ENCODE data around the gene TPSAB1.
"Not testable (repeated sequence)": the region's sequence is repeated elsewhere in the genome, so short reads cannot be mapped to it uniquely, and the experiment has no call there.

The TPSAB1 gene
- long read RNA-seq, donor 1, result 0 reads
- long read RNA-seq, donor 2, result 0 reads
- long read RNA-seq, donor 3, result 0 reads
- long read RNA-seq, donor 4, result 0 reads
- long read RNA-seq, donor 5, result 0 reads
- long read RNA-seq, donor 6, result 0 reads
- long read RNA-seq, donor 7, result 0 reads
- long read RNA-seq, donor 8, result 0 reads

DNA sequence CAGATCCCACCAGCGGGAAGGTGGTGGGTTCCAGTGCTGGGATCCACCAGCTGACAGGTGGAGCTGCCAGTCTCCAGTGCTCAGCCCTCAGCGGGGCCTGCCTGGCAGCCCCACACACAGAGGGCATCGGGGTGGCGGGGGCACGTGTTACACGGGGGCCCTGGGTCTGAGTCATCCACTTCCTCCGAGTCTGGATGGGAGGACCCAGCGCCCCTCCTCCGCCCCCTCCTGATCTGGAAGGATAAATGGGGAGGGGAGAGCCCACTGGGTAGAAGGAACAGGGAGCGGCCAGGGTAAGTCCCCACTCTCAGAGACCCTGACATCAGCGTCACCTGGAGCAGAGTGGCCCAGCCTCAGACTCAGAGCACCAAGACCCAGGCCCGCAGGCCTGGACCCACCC lies at the start of gene TPSAB1:
TSS of gene TPSAB1 (plus strand) at position 270 of the 400 bp plus-strand sequence. CDS start 234 bp downstream, outside the sequence.
- DNase-seq, result not testable (repeated sequence)

DNA sequence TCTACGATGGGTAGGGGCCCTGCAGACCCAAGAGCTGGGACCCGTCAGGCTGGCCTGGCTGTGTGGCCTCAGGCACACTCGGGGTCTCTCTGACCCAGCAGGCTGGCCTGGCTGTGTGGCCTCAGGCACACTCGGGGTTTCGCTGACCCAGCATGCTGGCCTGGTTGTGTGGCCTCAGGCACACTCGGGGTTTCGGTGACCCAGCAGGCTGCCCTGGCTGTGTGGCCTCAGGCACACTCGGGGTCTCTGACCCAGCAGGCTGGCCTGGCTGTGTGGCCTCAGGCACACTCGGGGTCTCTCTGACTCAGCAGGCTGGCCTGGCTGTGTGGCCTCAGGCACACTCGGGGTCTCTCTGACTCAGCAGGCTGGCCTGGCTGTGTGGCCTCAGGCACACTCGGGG lies 49.7 kb upstream of the TPSAB1 start:
- not testable (repeated sequence) for DNase-seq

DNA sequence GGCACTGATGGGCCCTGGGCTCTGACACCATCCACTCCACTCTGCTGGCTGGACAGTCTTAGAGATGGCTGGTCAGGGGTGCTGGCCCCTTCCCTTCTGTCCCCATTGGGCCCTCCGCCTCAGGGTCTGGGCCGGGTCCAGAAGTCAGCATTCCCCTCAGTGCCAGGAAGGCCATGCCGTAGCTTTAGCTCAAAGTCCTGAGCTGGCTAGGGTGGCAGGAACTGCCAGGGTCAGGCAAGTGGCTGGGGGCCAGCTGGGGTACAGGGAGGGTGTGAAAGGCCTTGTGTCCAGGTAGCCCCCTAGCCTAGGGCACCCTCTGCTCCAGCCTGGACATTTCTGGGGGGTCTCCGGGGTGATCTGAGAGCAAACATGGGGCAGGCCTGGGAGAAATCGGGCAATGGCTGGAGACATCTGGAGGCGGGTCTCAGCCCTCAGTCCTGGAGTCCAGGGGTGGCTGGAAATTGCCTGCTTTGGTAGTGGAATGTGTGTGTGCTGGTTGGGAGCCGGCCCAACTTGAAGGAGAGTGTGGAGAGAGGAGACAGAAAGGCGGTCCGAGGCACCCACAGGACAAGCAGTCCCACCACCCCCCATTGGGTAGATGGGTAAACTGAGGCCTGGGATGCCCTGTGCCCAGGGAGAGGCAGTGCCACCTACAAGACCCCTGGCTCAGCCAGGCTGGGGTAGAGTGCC lies 48.0 kb upstream of the TPSAB1 start:
- no peak for DNase-seq

DNA sequence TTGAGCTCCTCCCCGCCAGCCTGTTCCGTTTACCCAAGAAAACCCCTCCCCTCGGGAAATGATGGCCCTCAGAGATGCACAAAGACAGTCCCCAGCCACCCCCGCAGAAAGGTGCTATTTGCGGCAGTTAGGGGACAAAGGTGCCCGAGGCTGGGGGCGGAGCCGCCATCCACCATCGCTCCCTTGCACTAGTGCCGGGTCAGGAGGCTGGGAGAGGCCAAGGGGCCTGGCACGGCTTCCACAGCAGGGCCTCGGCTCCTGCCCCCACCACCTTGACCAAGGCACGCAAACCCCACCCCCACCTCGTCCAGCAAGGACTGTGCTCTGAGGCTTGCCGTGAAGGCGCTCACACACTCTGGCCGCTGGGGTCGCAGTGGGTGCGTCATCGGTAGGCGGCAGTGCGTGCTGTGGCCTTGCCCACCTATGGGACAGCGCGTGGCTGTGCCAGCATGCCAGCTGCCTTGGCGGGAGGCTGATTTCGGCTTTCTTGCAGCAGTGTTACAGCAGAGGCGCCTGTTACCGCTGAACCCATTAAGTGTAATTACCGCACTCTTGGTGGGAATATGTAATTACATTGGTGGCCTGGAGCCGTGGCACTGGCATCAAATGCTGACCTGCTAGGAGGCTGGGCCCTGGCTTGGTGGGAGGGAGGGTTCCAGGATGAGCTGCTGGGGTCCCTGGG lies 47.2 kb upstream of the TPSAB1 start:
- DNase-seq, result no peak

DNA sequence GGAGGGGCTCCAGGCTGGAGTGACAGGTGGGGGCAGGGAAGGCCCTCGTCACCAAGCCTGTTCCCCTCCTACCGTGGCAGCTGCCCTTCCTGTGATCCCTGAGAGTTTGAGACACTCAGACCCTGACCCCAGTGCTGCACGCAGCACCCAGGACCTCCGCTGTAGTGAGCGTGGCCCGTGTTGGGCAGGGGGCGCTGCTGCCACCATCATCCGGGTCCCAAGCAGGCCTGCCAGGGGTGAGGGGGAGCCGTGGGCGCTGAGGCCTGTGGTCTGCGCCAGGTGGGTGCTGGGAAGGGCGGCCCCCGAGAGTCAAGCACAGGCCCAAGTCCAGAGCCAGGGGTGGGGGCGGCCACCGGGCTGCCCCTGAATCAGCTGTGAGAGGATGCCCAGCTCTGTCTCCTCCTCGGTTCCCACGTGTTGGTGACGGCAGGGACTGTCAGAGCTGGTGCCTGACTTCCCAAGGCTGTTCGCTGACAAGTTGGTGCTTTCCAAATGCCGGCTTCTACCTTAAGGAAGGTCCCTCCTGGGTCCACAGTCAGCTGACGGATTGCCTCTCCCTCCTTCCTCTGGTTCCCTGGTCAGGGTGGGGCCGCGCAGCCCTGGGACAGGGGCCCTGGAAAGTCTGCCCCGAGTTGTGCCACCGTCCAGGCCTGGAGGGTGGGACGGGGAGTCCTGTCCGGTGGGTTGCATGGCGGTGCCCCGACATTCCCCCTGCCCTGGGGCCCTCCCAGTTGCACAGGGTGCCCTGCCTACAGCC lies 46.5 kb upstream of the TPSAB1 start:
- no peak for DNase-seq

DNA sequence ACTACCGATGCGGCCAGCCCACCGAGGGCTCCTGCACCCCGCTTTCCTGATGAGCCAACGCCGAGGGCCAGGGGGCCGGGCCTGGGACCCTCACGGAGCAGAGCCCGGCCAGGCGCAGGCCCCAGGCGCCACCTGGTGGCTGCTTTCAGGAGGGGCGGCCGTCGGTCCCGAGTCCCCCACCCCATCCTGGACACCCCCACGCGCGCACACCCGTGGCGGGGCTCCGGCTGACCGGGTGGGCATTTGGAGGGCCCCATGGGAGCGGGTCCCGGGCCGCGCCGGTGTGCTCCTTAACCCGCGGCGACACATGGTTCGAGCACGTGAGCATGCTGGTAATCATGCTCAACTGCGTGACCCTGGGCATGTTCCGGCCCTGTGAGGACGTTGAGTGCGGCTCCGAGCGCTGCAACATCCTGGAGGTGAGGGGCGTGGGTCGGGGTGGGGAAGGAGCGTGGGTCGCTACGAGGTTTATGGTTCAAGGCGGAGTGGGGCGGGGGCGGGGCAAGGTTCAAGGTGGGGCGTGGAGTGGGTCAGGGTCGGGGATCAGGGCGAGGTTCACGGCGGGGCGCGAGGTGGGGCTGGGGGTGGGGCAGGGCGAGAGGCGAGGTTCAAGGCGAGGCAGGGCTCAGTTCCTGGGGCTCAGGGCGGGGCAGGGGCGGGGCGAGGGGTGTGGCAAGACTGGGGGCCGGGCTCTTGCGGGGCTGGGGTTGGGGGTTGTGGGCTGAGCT lies 45.7 kb upstream of the TPSAB1 start:
- DNase-seq, result peak; percentile 73

DNA sequence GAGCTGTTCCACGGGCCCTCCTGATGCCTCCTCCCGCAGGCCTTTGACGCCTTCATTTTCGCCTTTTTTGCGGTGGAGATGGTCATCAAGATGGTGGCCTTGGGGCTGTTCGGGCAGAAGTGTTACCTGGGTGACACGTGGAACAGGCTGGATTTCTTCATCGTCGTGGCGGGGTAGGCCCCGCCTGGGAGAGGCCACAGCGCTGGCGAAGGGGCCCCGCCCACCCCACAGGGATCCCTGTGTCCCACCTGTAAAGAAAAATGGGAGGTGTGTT lies 45.2 kb upstream of the TPSAB1 start:
- no peak for DNase-seq

DNA sequence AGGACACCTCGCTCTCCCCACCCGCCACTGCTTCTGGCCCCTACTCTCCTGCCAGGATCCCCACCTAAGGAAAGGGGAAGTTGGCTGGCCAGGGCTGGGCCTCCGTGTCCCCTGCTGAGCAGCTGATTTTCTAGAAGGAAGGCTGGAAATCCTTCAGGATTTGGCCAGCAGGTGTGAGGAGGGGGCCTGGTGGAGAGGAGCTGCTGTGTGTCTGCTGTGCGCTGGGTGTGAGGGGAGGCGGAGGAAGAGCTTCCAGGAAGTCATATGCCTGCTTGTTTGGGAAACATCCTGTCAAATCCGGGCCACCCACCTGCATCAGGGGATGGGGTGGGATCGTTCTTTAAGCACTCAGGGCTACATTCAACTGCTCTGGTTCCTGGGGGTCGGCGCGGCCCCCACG lies 44.0 kb upstream of the TPSAB1 start:
- DNase-seq, result no peak

DNA sequence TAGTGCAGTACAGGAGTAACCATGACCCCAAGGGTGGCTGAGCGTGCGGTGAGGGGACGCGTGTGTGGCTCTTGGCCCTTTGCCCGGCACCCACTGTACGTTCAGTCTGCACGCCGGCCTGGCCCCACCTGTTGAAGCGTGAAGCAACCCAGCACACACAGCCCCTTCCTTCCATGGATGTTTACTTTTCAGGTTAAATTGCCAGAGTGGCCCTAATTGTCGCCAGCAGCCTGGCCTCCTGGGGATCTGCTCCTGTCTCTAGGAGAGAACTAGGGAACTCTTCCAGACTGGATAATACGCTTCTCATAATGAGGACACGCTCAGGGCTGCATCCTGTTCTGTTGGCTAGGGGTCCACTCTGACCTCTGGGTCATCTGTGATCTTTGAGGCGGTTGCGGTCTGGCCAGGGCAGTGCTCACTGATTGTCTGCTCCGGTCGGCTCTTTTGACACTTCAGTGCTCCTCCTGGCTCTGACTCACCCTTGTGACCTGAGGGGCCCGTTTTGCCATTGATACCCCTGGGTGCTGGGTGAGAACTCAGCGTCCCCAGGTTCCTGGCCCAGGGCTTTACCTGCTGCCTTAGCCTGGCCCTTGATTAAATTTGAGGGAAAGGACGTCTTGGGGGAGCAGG lies 43.2 kb upstream of the TPSAB1 start:
- no peak for DNase-seq

DNA sequence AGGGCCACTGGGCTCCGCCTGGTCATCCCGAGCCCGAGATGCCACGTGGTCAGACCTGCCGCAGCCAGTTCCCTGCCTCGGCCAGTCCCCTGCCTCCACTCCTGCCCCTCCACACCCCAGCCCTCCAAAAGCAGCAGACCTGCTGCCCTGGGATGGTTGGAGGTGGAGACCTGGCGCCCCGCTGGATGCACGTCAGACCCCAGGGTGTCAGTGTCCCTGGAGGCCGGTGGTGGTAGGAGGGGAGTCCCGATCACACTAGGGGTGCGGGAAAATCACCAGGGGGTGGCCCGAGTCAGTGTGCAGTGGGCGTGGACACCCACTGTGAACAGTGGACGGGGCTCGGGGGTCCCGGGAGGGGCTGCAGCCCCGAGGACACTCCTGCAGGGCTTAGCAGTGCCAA lies 42.3 kb upstream of the TPSAB1 start:
- no peak for DNase-seq

DNA sequence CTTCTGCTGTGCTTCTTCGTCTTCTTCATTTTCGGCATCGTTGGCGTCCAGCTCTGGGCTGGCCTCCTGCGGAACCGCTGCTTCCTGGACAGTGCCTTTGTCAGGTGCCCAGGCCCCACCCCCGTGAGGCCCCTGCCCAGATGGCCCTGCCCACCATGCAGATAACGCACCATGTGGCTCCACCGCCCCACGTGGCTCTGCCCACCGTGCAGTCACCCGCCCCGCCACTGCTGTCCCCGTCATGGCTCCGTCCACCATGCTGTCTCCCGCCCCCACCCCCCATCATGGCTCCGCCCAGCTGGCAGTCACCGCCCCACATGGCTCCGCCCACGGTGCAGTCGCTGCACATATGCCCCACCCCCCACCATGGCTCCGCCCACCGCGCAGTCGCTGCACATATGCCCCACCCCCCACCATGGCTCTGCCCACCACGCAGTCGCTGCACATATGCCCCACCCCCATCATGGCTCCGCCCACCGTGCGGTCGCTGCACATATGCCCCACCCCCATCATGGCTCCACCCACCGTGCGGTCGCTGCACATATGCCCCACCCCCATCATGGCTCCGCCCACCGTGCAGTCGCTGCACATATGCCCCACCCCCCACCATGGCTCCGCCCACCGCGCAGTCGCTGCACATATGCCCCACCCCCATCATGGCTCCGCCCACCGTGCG lies 41.7 kb upstream of the TPSAB1 start:
- not testable (repeated sequence) for DNase-seq

DNA sequence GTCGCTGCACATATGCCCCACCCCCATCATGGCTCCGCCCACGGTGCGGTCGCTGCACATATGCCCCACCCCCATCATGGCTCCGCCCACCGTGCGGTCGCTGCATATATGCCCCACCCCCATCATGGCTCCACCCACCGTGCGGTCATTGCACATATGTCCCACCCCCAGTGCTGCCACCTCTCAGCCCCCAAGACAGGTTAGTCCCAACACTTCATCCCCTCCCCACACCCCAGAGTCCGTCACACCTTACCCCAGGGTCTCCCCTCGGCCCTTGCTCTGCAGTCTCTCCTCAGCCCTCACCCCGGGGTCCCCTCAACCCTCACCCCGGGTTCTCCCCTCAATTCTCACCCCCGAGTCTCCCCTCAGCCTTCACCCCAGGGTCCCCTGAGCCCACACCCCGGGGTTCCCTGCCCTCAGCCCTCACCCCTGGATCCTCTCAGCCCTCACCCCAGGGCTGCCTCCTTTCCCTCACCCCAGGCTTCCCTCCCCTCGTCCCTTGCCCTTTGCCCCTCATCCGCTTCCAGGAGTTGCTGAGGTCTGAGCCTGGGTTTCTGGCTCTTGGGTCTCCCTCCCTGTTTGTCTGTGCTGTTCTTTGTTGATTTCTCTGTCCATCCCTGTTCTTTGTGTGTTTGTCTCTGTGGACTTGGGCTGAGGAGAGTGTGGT lies 41.0 kb upstream of the TPSAB1 start:
- no peak for DNase-seq

DNA sequence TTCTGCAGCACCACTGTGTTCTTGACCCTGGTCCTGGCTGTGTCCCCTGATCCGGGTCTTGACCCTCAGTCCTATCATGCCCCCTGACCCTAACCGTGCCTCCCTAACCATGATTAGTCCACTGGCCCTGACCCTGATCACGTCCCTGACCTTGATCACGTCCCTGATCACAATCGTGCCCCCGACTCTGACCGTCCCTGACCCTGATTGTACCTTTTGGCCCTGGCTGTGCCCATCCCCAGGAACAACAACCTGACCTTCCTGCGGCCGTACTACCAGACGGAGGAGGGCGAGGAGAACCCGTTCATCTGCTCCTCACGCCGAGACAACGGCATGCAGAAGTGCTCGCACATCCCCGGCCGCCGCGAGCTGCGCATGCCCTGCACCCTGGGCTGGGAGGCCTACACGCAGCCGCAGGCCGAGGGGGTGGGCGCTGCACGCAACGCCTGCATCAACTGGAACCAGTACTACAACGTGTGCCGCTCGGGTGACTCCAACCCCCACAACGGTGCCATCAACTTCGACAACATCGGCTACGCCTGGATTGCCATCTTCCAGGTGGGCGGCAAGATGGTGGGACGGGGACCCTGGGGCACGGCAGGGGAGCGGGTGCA lies 40.4 kb upstream of the TPSAB1 start:
- no peak for DNase-seq

DNA sequence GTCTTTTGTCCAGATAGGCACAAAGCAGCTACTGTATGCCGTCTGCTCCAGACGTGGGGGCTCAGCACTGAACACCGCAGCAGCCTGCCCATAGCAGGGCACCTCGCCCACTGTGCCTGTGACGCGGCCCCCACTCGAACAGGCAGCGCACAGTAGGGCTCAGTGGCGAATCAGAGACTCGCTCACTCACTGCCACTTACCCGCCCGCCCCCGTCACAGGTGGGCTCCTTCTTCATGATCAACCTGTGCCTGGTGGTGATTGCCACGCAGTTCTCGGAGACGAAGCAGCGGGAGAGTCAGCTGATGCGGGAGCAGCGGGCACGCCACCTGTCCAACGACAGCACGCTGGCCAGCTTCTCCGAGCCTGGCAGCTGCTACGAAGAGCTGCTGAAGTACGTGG lies 39.1 kb upstream of the TPSAB1 start:
- no peak for DNase-seq

DNA sequence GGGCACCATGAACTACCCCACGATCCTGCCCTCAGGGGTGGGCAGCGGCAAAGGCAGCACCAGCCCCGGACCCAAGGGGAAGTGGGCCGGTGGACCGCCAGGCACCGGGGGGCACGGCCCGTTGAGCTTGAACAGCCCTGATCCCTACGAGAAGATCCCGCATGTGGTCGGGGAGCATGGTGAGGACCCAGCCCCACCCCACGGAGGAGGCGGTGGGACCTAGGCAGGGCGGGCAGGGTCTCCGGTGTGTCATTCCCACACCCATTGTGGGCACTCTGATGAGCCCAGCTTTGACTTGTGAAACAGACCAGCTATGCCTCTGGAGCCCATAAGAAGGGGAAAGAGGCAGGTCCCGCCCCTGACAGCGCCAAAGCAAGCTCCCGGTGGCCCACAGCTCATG lies 38.2 kb upstream of the TPSAB1 start:
- DNase-seq, result no peak

DNA sequence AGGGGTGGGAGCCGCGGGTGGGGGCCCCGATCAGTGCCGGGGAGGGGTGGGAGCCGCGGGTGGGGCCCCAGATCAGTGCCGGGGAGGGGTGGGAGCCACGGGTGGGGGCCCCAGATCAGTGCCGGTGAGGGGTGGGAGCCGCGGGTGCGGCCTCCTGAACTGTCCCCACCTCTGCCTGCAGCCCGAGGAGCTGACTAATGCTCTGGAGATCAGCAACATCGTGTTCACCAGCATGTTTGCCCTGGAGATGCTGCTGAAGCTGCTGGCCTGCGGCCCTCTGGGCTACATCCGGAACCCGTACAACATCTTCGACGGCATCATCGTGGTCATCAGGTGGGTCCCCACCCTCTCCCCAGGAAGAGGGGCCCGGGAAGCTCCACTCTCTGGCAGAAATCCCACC lies 35.6 kb upstream of the TPSAB1 start:
- DNase-seq, result no peak

DNA sequence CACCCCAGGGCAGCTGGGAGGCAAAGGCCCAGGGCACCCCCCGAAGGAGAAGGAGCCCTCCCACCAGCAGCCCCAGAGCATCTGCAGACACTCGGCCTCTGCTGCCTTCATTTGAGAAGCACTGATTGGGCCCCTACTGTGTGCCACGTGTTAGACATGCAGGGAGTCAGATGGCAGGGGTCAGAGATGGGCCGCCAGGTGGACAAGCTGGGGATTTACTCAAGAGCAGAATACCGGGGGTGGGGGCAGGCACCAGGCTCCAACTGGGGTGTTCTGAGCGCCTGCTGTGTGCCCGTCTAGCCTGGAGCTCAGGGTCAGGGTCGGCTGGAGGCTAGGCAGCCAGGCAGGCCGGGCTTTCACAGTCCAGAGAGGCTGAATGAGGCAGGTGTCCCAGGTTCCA lies 34.2 kb upstream of the TPSAB1 start:
- DNase-seq, result no peak

DNA sequence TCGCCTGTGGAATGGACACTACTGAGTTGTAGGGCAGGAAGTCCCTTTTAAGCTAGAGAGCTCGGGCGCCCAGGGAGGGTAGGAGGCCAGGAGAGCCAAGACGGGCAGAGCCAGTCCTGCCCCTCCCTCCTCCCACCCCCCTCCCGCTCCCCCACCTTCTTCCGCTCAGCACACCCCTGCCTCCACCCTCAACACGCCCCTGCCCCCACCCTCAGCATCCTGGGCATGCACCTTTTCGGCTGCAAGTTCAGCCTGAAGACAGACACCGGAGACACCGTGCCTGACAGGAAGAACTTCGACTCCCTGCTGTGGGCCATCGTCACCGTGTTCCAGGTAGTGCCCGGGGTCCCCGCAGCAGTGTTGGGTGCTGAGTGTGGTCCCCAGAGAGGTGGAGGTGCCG lies 33.7 kb upstream of the TPSAB1 start:
- DNase-seq, result no peak

DNA sequence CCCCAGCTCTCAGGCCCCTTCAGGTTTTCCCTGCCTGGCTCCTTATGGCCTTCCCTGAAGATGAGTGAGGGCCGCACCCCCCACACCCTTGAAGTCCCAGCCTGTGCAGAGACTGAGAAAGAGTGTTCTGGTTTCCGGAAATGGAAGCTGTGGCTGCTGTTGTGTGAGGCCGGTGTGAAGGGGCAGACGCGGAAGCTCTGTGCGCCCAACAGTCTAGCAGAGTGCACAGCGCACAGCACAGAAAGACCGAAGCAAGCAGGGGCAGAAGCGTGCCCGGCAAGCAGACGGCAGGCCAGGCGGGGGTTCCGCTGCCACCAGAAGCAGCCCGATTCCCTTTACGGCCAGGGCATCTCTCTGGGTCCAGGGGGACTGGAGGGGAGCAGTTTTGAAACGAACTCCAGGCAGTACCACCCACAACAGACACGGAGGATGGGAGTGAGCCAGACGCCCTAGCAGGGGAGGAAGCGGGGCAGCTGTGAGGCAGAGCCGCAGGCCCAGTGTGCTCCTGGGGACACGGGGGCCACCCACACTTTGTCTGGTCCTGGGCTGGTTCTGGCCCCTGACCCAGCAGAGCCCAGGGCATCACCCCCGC lies 32.2 kb upstream of the TPSAB1 start:
- no peak for DNase-seq

DNA sequence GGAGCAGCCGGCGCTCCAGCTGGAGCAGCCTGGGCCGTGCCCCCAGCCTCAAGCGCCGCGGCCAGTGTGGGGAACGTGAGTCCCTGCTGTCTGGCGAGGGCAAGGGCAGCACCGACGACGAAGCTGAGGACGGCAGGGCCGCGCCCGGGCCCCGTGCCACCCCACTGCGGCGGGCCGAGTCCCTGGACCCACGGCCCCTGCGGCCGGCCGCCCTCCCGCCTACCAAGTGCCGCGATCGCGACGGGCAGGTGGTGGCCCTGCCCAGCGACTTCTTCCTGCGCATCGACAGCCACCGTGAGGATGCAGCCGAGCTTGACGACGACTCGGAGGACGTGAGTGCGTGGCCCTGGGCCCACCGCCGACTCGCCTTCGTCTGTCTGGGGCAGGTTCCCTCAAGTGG lies 31.4 kb upstream of the TPSAB1 start:
- DNase-seq, result no peak

Data from right kidney (tissue), 9 donors.